ENCODE data around the gene PLPP2. TPM values are rescaled to one million over a fixed set of nuclear protein-coding genes. Genes with fewer than 3 reads are reported as not detected.

Gene PLPP2
- total and polyA plus RNA-seq, 2 of the 13 experiments (the other 11 are each of a cell fraction or from before 2014, with no cell fraction given), result not detected

DNA sequence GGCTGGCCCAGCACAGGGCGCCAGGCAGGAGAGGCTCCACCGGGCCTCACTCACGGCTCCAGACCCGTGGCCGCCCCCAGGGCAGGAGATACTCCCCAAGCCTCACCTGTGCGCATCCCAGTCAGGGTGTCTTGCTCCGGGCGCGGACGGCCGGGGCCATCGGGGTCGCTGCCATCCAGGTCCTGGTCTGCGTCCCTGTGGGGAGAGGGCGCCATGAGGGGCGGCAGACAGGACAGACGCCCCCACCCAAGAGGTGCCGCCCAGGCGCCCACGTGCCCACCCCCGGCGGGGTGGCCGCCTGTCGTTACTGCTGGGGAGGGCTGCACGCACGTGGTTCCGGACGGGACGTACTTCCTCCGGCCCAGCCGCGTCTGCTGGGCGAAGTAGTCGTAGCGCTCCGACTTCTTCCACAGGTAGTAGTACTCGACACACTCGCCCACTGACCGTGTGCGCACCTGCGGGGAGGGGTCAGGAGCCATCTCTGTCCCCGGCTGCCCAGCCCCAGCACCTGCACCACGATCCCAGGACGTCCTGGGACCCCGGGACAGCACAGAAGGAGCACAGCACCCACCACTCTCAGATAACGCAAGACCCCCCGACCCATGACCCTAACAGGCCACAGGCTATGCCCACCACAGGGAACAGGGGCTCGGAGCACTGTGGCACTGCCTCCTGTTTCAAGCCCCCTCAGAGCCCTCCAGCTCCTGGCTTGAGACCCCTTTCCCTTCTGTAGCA lies 17.4 kb upstream of the PLPP2 start (continued):
- TF ChIP-seq MAFK (conservative IDR thresholded peaks at IDR 0.05 in 1 of 2, IDR thresholded peaks at IDR 0.05 in 1 of 2; ENCODE audit: low read length in 2 of 2) (no peak), ZNF205 (CRISPR knock-in tag; IDR thresholded peaks at IDR 0.05) (no peak), NR3C1 (CRISPR knock-in tag; IDR thresholded peaks at IDR 0.05) (no peak), ZNF670 (CRISPR knock-in tag; IDR thresholded peaks at IDR 0.05; ENCODE audit: borderline replicate concordance) (no peak), ZNF792 (CRISPR knock-in tag; IDR thresholded peaks at IDR 0.05) (no peak), TOPORS (CRISPR knock-in tag; IDR thresholded peaks at IDR 0.05) (no peak), MED1 (CRISPR knock-in tag; IDR thresholded peaks at IDR 0.05) (no peak), SNAPC2 (CRISPR knock-in tag; IDR thresholded peaks at IDR 0.05) (no peak), NFYC (CRISPR knock-in tag; IDR thresholded peaks at IDR 0.05) (no peak), ZNF775 (CRISPR knock-in tag; IDR thresholded peaks at IDR 0.05; ENCODE audit: borderline replicate concordance) (no peak), DNMT1 (CRISPR knock-in tag; IDR thresholded peaks at IDR 0.05) (no peak)
- TF ChIP-seq, protein P1, sequence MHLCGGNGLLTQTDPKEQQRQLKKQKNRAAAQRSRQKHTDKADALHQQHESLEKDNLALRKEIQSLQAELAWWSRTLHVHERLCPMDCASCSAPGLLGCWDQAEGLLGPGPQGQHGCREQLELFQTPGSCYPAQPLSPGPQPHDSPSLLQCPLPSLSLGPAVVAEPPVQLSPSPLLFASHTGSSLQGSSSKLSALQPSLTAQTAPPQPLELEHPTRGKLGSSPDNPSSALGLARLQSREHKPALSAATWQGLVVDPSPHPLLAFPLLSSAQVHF (CRISPR knock-in tag; IDR thresholded peaks at IDR 0.05), result no peak
- TF ChIP-seq, protein P2, sequence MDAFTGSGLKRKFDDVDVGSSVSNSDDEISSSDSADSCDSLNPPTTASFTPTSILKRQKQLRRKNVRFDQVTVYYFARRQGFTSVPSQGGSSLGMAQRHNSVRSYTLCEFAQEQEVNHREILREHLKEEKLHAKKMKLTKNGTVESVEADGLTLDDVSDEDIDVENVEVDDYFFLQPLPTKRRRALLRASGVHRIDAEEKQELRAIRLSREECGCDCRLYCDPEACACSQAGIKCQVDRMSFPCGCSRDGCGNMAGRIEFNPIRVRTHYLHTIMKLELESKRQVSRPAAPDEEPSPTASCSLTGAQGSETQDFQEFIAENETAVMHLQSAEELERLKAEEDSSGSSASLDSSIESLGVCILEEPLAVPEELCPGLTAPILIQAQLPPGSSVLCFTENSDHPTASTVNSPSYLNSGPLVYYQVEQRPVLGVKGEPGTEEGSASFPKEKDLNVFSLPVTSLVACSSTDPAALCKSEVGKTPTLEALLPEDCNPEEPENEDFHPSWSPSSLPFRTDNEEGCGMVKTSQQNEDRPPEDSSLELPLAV (CRISPR knock-in tag; conservative IDR thresholded peaks at IDR 0.05; ENCODE audit: low read depth), result no peak
